Trophoblast cell (in vitro differentiated cells and primary cell): ENCODE results near the gene GPR42.

ENCODE experiments used
- DNase-seq, 2 donors: peaks; one replicate each; pipeline ENCODE4 v3.0.0-alpha.2; 2016
- H2AFZ ChIP-seq: 2 replicates; pipeline ENCODE4 v1.6.1; 2013; ENCODE audit warnings: low read length, moderate library complexity, mild to moderate bottlenecking; ENCODE audit not compliant: insufficient read depth, poor library complexity
- H2AK5ac ChIP-seq: 2 replicates; pipeline ENCODE4 v1.6.1; 2013; ENCODE audit warnings: mild to moderate bottlenecking, low read length
- H2BK120ac ChIP-seq: 2 replicates; pipeline ENCODE4 v1.6.1; 2013; ENCODE audit warnings: low read length, mild to moderate bottlenecking, moderate library complexity; ENCODE audit not compliant: insufficient read depth, poor library complexity
- H2BK12ac ChIP-seq: 2 replicates; pipeline ENCODE4 v1.6.1; 2013; ENCODE audit warnings: mild to moderate bottlenecking, low read length, moderate library complexity
- H2BK5ac ChIP-seq: 2 replicates; pipeline ENCODE4 v1.6.1; 2013; ENCODE audit warnings: low read length, low read depth, moderate library complexity, mild to moderate bottlenecking; ENCODE audit not compliant: poor library complexity
- H3K14ac ChIP-seq: 2 replicates; pipeline ENCODE4 v1.6.1; 2013; ENCODE audit warnings: mild to moderate bottlenecking, low read length
- H3K18ac ChIP-seq: 2 replicates; pipeline ENCODE4 v1.6.1; 2013; ENCODE audit warnings: mild to moderate bottlenecking, low read length
- H3K23ac ChIP-seq: 2 replicates; pipeline ENCODE4 v1.6.1; 2013; ENCODE audit warnings: low read length
- H3K27ac ChIP-seq: 2 replicates; pipeline ENCODE4 v1.5.1; 2013; ENCODE audit warnings: low read depth, mild to moderate bottlenecking, inconsistent platforms, low read length, moderate library complexity
- H3K27me3 ChIP-seq: 2 replicates; pipeline ENCODE4 v1.6.1; 2013; ENCODE audit warnings: inconsistent platforms, mild to moderate bottlenecking, low read length, moderate library complexity; ENCODE audit not compliant: insufficient read depth
- H3K36me3 ChIP-seq, 2 experiments: 1 replicate in 1 of 2; 2 replicates in 1 of 2; pipeline ENCODE4 v1.6.1; 2013; ENCODE audit warnings: low read length in 2 of 2, mild to moderate bottlenecking in 2 of 2, moderate library complexity in 1 of 2; ENCODE audit not compliant: insufficient read depth in 2 of 2, control insufficient read depth in 1 of 2
- H3K4ac ChIP-seq: 2 replicates; pipeline ENCODE4 v1.6.1; 2013; ENCODE audit warnings: low read depth, mild to moderate bottlenecking, low read length, moderate library complexity
- H3K4me1 ChIP-seq, 2 experiments: 1 replicate in 1 of 2; 2 replicates in 1 of 2; pipeline ENCODE4 v1.6.1; 2013; ENCODE audit warnings: low read length in 2 of 2, mild to moderate bottlenecking in 2 of 2, moderate library complexity in 1 of 2; ENCODE audit not compliant: insufficient read depth in 2 of 2, control insufficient read depth in 1 of 2
- H3K4me2 ChIP-seq: 2 replicates; pipeline ENCODE4 v1.6.1; 2013; ENCODE audit warnings: inconsistent platforms, mild to moderate bottlenecking, low read length, moderate library complexity
- H3K4me3 ChIP-seq: 2 replicates; pipeline ENCODE4 v1.5.1; 2013; ENCODE audit warnings: mild to moderate bottlenecking, low read depth, low read length, inconsistent platforms
- H3K79me1 ChIP-seq: one replicate; pipeline ENCODE4 v1.6.1; 2013; ENCODE audit warnings: low read length
- H3K79me2 ChIP-seq: 2 replicates; pipeline ENCODE4 v1.6.1; 2013; ENCODE audit warnings: low read length, mild to moderate bottlenecking; ENCODE audit not compliant: control insufficient read depth, insufficient read depth, poor library complexity
- H3K9ac ChIP-seq: 2 replicates; pipeline ENCODE4 v1.6.1; 2013; ENCODE audit warnings: mild to moderate bottlenecking, low read length
- H3K9me3 ChIP-seq: 2 replicates; pipeline ENCODE4 v1.6.1; 2013; ENCODE audit warnings: low read depth, mild to moderate bottlenecking, control low read depth, inconsistent platforms, low read length; ENCODE audit not compliant: insufficient read depth
- H4K12ac ChIP-seq: 2 replicates; pipeline ENCODE4 v1.6.1; 2013; ENCODE audit warnings: low read depth, mild to moderate bottlenecking, low read length, moderate library complexity
- H4K8ac ChIP-seq: 2 replicates; pipeline ENCODE4 v1.6.1; 2013; ENCODE audit warnings: low read depth, mild to moderate bottlenecking, low read length, moderate library complexity
- H4K91ac ChIP-seq: one replicate; pipeline ENCODE4 v1.6.1; 2013; ENCODE audit warnings: low read depth, mild to moderate bottlenecking, low read length, moderate library complexity
- WGBS: extraction: QIAGEN DNeasy Blood & Tissue Kit; methylation state at CpG from one replicate; pipeline ENCODE4 v1.1.7; 2013; ENCODE audit warnings: missing lambda C conversion rate; ENCODE audit not compliant: insufficient read length, insufficient coverage; ENCODE audit errors: extremely low coverage; 5-methylcytosine and 5-hydroxymethylcytosine counted together

Gene GPR42

GRCh38 chr19:35362261-35363000 is 8.4 kb upstream of the GPR42 start:
- H3K79me2 ChIP-seq: no peaks in the 10 kb centered on the region
- no peak overlapping the region for H2AK5ac ChIP-seq
- H3K14ac ChIP-seq: no peak overlapping the region
- no peak overlapping the region for H3K4me2 ChIP-seq
- no peaks in the 10 kb centered on the region for H3K9me3 ChIP-seq
- H3K27ac ChIP-seq: no peak overlapping the region
- H2BK5ac ChIP-seq: no peak overlapping the region
- WGBS: no CpG with 5 or more reads among the region's 14 CpGs
- no peak overlapping the region for H2BK120ac ChIP-seq
- no peak overlapping the region for H3K9ac ChIP-seq
- no peak overlapping the region for H3K23ac ChIP-seq
- no peak overlapping the region for H4K12ac ChIP-seq
- H2BK12ac ChIP-seq: no peak overlapping the region
- no peak overlapping the region for H2AFZ ChIP-seq
- H3K79me1 ChIP-seq: no peaks in the 10 kb centered on the region
- no peak overlapping the region for H3K4me3 ChIP-seq
- H3K4ac ChIP-seq: no peak overlapping the region
- no peaks in the 10 kb centered on the region for H3K27me3 ChIP-seq
- no peak overlapping the region for H4K8ac ChIP-seq
- no peak for DNase-seq
- H4K91ac ChIP-seq: no peak overlapping the region
- H3K4me1 ChIP-seq: no peaks in the 10 kb centered on the region
- no peaks in the 10 kb centered on the region for H3K36me3 ChIP-seq
- H3K18ac ChIP-seq: no peak overlapping the region

GRCh38 chr19:35363001-35363590 is 7.8 kb upstream of the GPR42 start:
- Histone ChIP-seq H3K4me3 (no peak overlapping the region), H3K9me3 (no peaks in the 10 kb centered on the region), H2AFZ (no peak overlapping the region), H3K27me3 (no peaks in the 10 kb centered on the region), H2AK5ac (no peak overlapping the region), H3K18ac (no peak overlapping the region), H3K23ac (no peak overlapping the region), H3K4ac (no peak overlapping the region), H3K27ac (no peak overlapping the region), H2BK120ac (no peak overlapping the region), H3K9ac (no peak overlapping the region), H3K4me1 (no peaks in the 10 kb centered on the region), H3K4me2 (no peak overlapping the region), H3K36me3 (no peaks in the 10 kb centered on the region), H4K91ac (no peak overlapping the region), H2BK12ac (no peak overlapping the region), H4K8ac (no peak overlapping the region), H4K12ac (no peak overlapping the region), H3K79me2 (no peaks in the 10 kb centered on the region), H3K14ac (no peak overlapping the region), H3K79me1 (no peaks in the 10 kb centered on the region), H2BK5ac (no peak overlapping the region)
- no CpG with 5 or more reads among the region's 11 CpGs for WGBS
- no peak for DNase-seq

- no peak overlapping the region for H2BK12ac ChIP-seq
- H4K91ac ChIP-seq: no peak overlapping the region
- H3K9ac ChIP-seq: no peak overlapping the region
- no peaks in the 10 kb centered on the region for H3K9me3 ChIP-seq
- no peak overlapping the region for H3K4me3 ChIP-seq
- H3K27ac ChIP-seq: no peak overlapping the region
- H3K27me3 ChIP-seq: no peaks in the 10 kb centered on the region
- H3K36me3 ChIP-seq: no peaks in the 10 kb centered on the region
- H3K4me2 ChIP-seq: no peak overlapping the region
- no peak overlapping the region for H4K8ac ChIP-seq
- no peak overlapping the region for H2BK5ac ChIP-seq
- H3K79me2 ChIP-seq: no peaks in the 10 kb centered on the region
- no CpG with 5 or more reads among the region's 19 CpGs for WGBS
- H4K12ac ChIP-seq: no peak overlapping the region
- H3K23ac ChIP-seq: no peak overlapping the region
- H2AFZ ChIP-seq: no peak overlapping the region
- DNase-seq: no peak
- no peak overlapping the region for H3K18ac ChIP-seq
- no peak overlapping the region for H3K14ac ChIP-seq
- no peak overlapping the region for H2BK120ac ChIP-seq
- H3K4ac ChIP-seq: no peak overlapping the region
- no peak overlapping the region for H2AK5ac ChIP-seq
- H3K4me1 ChIP-seq: no peaks in the 10 kb centered on the region
- H3K79me1 ChIP-seq: no peaks in the 10 kb centered on the region
These were observed 7.0 kb upstream of the GPR42 start for GRCh38 chr19:35363711-35364425.

DNA sequence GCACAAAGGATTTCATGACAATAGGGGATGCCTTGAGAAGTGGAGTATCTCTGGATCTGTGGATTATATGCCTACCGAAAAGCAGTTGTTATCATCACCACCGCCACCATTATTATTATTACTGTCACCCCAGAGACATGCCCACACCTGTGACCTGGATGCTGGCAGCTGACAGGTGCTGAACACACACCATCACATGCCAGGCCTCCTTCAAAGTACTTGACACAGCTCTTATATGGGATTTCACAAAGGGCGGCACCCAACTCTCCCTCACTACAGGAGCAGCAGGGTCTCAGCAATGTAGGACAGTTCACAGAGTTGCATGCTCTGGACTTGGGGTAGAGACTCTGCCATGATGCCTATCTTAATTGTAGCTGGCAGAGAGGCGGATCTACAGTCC is 5.6 kb upstream of the GPR42 start:
- Histone ChIP-seq H2AK5ac (no peak overlapping the region), H3K23ac (no peak overlapping the region), H3K36me3 (no peaks in the 10 kb centered on the region), H3K9me3 (no peaks in the 10 kb centered on the region), H3K27ac (no peak overlapping the region), H3K27me3 (no peaks in the 10 kb centered on the region), H3K9ac (no peak overlapping the region), H3K79me2 (no peaks in the 10 kb centered on the region), H2BK12ac (no peak overlapping the region), H2BK5ac (no peak overlapping the region), H3K4me2 (no peak overlapping the region), H4K91ac (no peak overlapping the region), H3K4me1 (no peaks in the 10 kb centered on the region), H2AFZ (no peak overlapping the region), H3K79me1 (no peaks in the 10 kb centered on the region), H3K18ac (no peak overlapping the region), H3K14ac (no peak overlapping the region), H4K8ac (no peak overlapping the region), H3K4ac (no peak overlapping the region), H4K12ac (no peak overlapping the region), H3K4me3 (no peak overlapping the region), H2BK120ac (no peak overlapping the region)
- no CpG with 5 or more reads among the region's 4 CpGs for WGBS
- DNase-seq: no peak
